SU-DHL-6 (cell line): ENCODE data around the gene ABCD3.

Experiments used
- H2AFZ ChIP-seq: fragments of 200-600 bp; sonication (generic); 2 replicates; pipeline ENCODE4 v1.6.1; 2014; ENCODE audit warnings: low read depth, mild to moderate bottlenecking, moderate library complexity, mixed read lengths, antibody characterized with exemption, low read length; ENCODE audit not compliant: severe bottlenecking
- H3F3A ChIP-seq: fragments of 200-600 bp; shearing (Covaris generic); 2 replicates; pipeline ENCODE4 v1.6.0; 2016; ENCODE audit warnings: antibody characterized with exemption, mild to moderate bottlenecking; ENCODE audit not compliant: insufficient read depth
- H3K27ac ChIP-seq: fragments of 200-600 bp; sonication (generic); 2 replicates; pipeline ENCODE4 v1.5.1; 2016; ENCODE audit warnings: low read depth, mild to moderate bottlenecking, low read length, moderate library complexity, mixed read lengths
- H3K27me3 ChIP-seq: fragments of 200-600 bp; sonication (generic), shearing (Covaris generic); 2 replicates; pipeline ENCODE4 v1.6.0; 2014; ENCODE audit warnings: mild to moderate bottlenecking, low read length
- H3K36me3 ChIP-seq: fragments of 200-600 bp; sonication (generic); 2 replicates; pipeline ENCODE4 v1.6.1; 2014; ENCODE audit warnings: mild to moderate bottlenecking, low read length, mixed read lengths
- H3K4me2 ChIP-seq: fragments of 300-600, 200-600 bp; shearing (Covaris generic), sonication (generic); 2 replicates; pipeline ENCODE4 v1.6.0; 2014; ENCODE audit warnings: low read length, low read depth, mild to moderate bottlenecking; ENCODE audit not compliant: poor library complexity, severe bottlenecking
- H3K4me3 ChIP-seq: fragments of 200-600 bp; sonication (generic); 2 replicates; pipeline ENCODE4 v1.5.1; 2014; ENCODE audit warnings: antibody characterized with exemption, low read length, mild to moderate bottlenecking, mixed read lengths; ENCODE audit not compliant: insufficient read depth, poor library complexity, severe bottlenecking
- H3K79me2 ChIP-seq: fragments of 200-600 bp; sonication (generic); 2 replicates; pipeline ENCODE4 v1.6.1; 2014; ENCODE audit warnings: mild to moderate bottlenecking, low read length, moderate library complexity; ENCODE audit not compliant: insufficient read depth
- H3K9ac ChIP-seq: fragments of 200-600 bp; sonication (generic); 2 replicates; pipeline ENCODE4 v1.7.0; 2014; ENCODE audit warnings: mild to moderate bottlenecking, low read length
- H3K9me2 ChIP-seq: fragments of 200-600 bp; sonication (generic); replicated peaks from 2 replicates; pipeline ENCODE4 v1.6.1; 2014; ENCODE audit warnings: low read length; ENCODE audit not compliant: insufficient read depth
- H3K9me3 ChIP-seq: fragments of 200-600 bp; sonication (generic); 2 replicates; pipeline ENCODE4 v1.6.1; 2014; ENCODE audit warnings: low read length, mixed read lengths; ENCODE audit not compliant: insufficient read depth
- H4K20me1 ChIP-seq: fragments of 200-600 bp; sonication (generic); 2 replicates; pipeline ENCODE4 v1.6.1; 2014; ENCODE audit warnings: low read depth, mild to moderate bottlenecking, antibody characterized with exemption, low read length, moderate library complexity, mixed read lengths
- EZH2phosphoT487 ChIP-seq: fragments of 200-600 bp; sonication (generic), shearing (Covaris generic); conservative IDR thresholded peaks from 2 replicates; pipeline ENCODE4 v1.6.1; 2018; ENCODE audit warnings: mild to moderate bottlenecking, antibody characterized with exemption, low read length, moderate library complexity, mixed read lengths
- TF ChIP-seq, protein P1 (sequence below): fragments of 200-600 bp; sonication (generic); IDR thresholded peaks from one replicate; pipeline ENCODE4 v1.5.1; 2017; ENCODE audit warnings: antibody characterized with exemption, mild to moderate bottlenecking, low read length, moderate library complexity; ENCODE audit not compliant: insufficient read depth, poor library complexity, severe bottlenecking

ABCD3 gene

DNA sequence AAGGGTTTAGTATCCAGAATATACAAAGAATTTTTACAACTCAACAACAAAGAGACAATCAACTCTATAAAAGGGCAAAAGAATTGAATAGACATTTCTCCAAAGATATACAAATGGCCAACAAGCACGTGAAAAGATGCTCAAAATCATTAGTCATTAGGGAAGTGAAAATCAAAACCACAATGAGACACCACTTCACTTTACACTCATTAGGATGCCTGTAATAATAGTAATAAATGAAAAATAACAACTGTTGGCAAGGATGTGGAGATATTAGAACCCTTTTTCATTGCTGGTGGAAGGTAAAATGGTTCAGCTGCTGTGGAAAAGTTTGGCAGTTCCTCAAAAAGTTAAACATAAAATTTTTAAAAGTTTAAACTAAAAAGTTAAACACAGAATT is 7.0 kb upstream of the ABCD3 start:
- H3F3A ChIP-seq: no peaks in the 10 kb centered on the region
- H2AFZ ChIP-seq: no peak overlapping the region
- no peak overlapping the region for H3K9ac ChIP-seq
- no peak overlapping the region for H3K4me2 ChIP-seq
- H3K79me2 ChIP-seq: no peaks in the 10 kb centered on the region
- no peaks in the 10 kb centered on the region for H3K9me2 ChIP-seq
- H3K4me3 ChIP-seq: no peak overlapping the region
- no peaks in the 10 kb centered on the region for H3K9me3 ChIP-seq
- H3K36me3 ChIP-seq: no peaks in the 10 kb centered on the region
- TF ChIP-seq, protein P1, sequence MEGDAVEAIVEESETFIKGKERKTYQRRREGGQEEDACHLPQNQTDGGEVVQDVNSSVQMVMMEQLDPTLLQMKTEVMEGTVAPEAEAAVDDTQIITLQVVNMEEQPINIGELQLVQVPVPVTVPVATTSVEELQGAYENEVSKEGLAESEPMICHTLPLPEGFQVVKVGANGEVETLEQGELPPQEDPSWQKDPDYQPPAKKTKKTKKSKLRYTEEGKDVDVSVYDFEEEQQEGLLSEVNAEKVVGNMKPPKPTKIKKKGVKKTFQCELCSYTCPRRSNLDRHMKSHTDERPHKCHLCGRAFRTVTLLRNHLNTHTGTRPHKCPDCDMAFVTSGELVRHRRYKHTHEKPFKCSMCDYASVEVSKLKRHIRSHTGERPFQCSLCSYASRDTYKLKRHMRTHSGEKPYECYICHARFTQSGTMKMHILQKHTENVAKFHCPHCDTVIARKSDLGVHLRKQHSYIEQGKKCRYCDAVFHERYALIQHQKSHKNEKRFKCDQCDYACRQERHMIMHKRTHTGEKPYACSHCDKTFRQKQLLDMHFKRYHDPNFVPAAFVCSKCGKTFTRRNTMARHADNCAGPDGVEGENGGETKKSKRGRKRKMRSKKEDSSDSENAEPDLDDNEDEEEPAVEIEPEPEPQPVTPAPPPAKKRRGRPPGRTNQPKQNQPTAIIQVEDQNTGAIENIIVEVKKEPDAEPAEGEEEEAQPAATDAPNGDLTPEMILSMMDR: no peak
- no peak for TF ChIP-seq EZH2phosphoT487
- H3K27me3 ChIP-seq: no peaks in the 10 kb centered on the region
- H4K20me1 ChIP-seq: no peaks in the 10 kb centered on the region
- H3K27ac ChIP-seq: no peak overlapping the region

DNA sequence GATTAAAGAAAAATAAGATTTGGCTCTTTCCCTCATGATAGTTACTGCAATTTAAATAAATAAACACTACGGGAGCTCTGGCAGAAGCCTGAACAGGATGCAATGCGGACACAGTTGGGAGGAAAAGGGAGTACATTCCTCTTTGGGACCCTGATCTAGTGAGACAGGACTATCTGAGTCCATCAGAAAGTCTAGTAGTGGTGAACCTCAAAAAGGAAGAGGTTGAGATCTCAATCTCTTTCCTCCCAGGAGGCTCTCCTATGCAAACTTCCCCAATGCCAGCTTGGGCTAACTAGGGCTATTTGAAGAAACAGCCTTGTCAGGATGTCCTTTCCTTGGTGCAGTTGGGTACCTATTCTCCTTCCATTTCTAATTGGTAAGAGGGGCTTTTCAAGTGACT is 4.9 kb upstream of the ABCD3 start:
- Histone ChIP-seq H3K4me2 (no peak overlapping the region), H3K9me2 (no peaks in the 10 kb centered on the region), H3K4me3 (no peak overlapping the region), H3K27me3 (no peaks in the 10 kb centered on the region), H2AFZ (no peak overlapping the region), H3K79me2 (no peaks in the 10 kb centered on the region), H3K27ac (no peak overlapping the region), H3K9ac (no peak overlapping the region), H4K20me1 (no peaks in the 10 kb centered on the region), H3F3A (no peaks in the 10 kb centered on the region), H3K9me3 (no peaks in the 10 kb centered on the region), H3K36me3 (no peaks in the 10 kb centered on the region)
- TF ChIP-seq, protein P1: no peak
- no peak for TF ChIP-seq EZH2phosphoT487

DNA sequence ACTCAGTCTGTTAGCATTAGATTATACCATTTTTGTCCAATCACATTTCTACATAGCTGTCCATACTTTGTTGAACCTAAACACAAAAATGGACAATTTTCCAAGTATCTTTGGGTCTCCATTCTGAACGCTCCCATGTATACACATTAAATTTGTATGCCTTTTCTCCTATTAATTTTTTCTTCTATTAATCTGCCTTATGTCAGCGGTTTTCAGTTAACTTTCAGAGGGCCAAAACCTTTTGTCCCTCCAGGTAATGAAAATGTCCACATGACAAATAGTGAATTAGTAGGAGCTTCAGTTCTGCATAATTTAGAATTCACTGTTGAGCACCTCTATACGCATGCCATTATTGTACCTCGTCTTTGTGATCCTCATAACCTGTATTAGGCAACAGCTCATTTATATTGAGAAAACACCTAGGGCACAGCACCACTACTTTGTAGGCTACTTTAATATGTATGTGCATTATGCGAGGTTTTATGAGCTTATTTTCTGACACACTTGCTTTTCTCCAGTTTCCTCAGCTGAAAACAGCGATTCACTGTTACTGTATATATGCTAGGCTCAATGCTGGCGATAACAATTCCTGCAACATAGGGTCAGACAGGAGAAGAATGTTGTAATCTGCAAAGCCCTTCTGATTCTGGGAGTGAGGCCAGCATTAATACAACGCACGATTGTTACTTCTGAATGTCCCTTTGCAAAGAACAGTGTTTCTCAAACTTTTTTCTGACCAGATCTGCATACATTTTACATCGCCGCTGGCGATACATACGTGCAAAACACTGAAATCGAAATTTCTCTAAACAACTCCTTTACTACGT is 1.1 kb upstream of the ABCD3 start:
- no peak overlapping the region for H3K27ac ChIP-seq
- TF ChIP-seq EZH2phosphoT487: no peak
- TF ChIP-seq, protein P1: no peak

More for the DNA sequence above, 1.1 kb upstream of the ABCD3 start:
- peak overlapping the region; percentile 65 for H2AFZ ChIP-seq
- peaks cover 19% of the 10 kb centered on the region for H4K20me1 ChIP-seq
- H3K27me3 ChIP-seq: no peaks in the 10 kb centered on the region
- H3K9me2 ChIP-seq: no peaks in the 10 kb centered on the region
- peaks cover 9% of the 10 kb centered on the region for H3K79me2 ChIP-seq
- H3K4me2 ChIP-seq: peak overlapping the region; percentile 55
- peak overlapping the region; percentile 78 for H3K9ac ChIP-seq
- peak overlapping the region; percentile 61 for H3K4me3 ChIP-seq
- H3K9me3 ChIP-seq: no peaks in the 10 kb centered on the region
- H3K36me3 ChIP-seq: no peaks in the 10 kb centered on the region
- H3F3A ChIP-seq: no peaks in the 10 kb centered on the region
